ENCODE measurements around the gene HAGHL.
"Not testable (repeated sequence)": the region's sequence is repeated elsewhere in the genome, so short reads cannot be mapped to it uniquely, and the experiment has no call there.

HAGHL gene

GRCh38 chr16:760545-761343 lies 33.8 kb downstream of the HAGHL start, which contains the start of gene MSLN:
Gene MSLN (plus strand): TSS chr16:760734. CDS start chr16:762681, 1,947 bp downstream.
- no peak for DNase-seq

GRCh38 chr16:761625-762513 lies 35.0 kb downstream of the HAGHL start:
- no peak for DNase-seq

GRCh38 chr16:762595-763268 lies 35.8 kb downstream of the HAGHL start:
- DNase-seq, result no peak

- no peak for DNase-seq
Observed at GRCh38 chr16:763369-764183, 36.7 kb downstream of the HAGHL start.

- DNase-seq, result no peak
Observed at GRCh38 chr16:764184-764750, 37.4 kb downstream of the HAGHL start.

GRCh38 chr16:764848-765487 lies 38.1 kb downstream of the HAGHL start:
- no peak for DNase-seq

- DNase-seq, result no peak
Observed at GRCh38 chr16:765488-765865, 38.6 kb downstream of the HAGHL start.

GRCh38 chr16:766008-766819 lies 39.3 kb downstream of the HAGHL start:
- no peak for DNase-seq

GRCh38 chr16:766820-767640 lies 40.1 kb downstream of the HAGHL start:
- no peak for DNase-seq

- no peak for DNase-seq
Observed at GRCh38 chr16:767743-768235, 40.9 kb downstream of the HAGHL start.

- DNase-seq, result no peak
Observed at GRCh38 chr16:768428-768827, 41.5 kb downstream of the HAGHL start.

GRCh38 chr16:769184-769784 lies 42.4 kb downstream of the HAGHL start:
- no peak for DNase-seq

- no peak for DNase-seq
Observed at GRCh38 chr16:769934-770333, 43.0 kb downstream of the HAGHL start.

- DNase-seq, result no peak
Observed at GRCh38 chr16:770411-770810, 43.5 kb downstream of the HAGHL start.

GRCh38 chr16:772959-773358 lies 46.1 kb downstream of the HAGHL start:
- no peak for DNase-seq

GRCh38 chr16:774086-775001 lies 47.4 kb downstream of the HAGHL start:
- DNase-seq, result no peak

- no peak for DNase-seq
Observed at GRCh38 chr16:775236-775796, 48.4 kb downstream of the HAGHL start.

GRCh38 chr16:776298-776697 lies 49.4 kb downstream of the HAGHL start:
- not testable (repeated sequence) for DNase-seq

Measured in NCI-H2107 (cell line).